Body of pancreas (tissue), 4 donors: ENCODE measurements around the gene TPMT. TPM values are rescaled to one million over a fixed set of nuclear protein-coding genes. Genes with fewer than 3 reads are reported as not detected.

Experiments
- ATAC-seq: fragments of 150-250 bp; one replicate; pipeline ENCODE4 v1.9.1; 2016
- DNase-seq, 4 donors: peaks; one replicate each; pipeline ENCODE4 v3.0.0-alpha.2; 2019
- H3K27ac ChIP-seq, 4 donors: fragments of 200-600 bp; sonication (generic); 1 replicate in 3 of 4; 2 replicates in 1 of 4; pipeline versions ENCODE4 v1.5.1 to v1.6.1; 2016 to 2019; ENCODE audit warnings: mild to moderate bottlenecking in 1 of 4, mixed read lengths in 1 of 4, moderate library complexity in 1 of 4
- H3K27me3 ChIP-seq, 2 donors: fragments of 200-600 bp; sonication (generic); one replicate each; pipeline ENCODE4 v1.6.0; 2016; ENCODE audit warnings: mild to moderate bottlenecking in 1 of 2
- H3K36me3 ChIP-seq, 2 donors: fragments of 200-600 bp; sonication (generic); replicated peaks in 1 of 2; 2 replicates each; pipeline ENCODE4 v1.5.1; 2016; ENCODE audit warnings: low read depth in 2 of 2; ENCODE audit not compliant: insufficient read depth in 1 of 2
- H3K4me1 ChIP-seq: fragments of 200-600 bp; sonication (generic); one replicate; pipeline ENCODE4 v1.6.0; 2016
- H3K4me3 ChIP-seq, 2 donors: fragments of 200-600 bp; sonication (generic); 1 replicate in 1 of 2; 2 replicates in 1 of 2; pipeline ENCODE4 v1.5.1; 2016 to 2019
- H3K9me3 ChIP-seq, 3 donors: fragments of 200-600 bp; sonication (generic); 1 replicate in 2 of 3; 2 replicates in 1 of 3; pipeline ENCODE4 v1.5.1; 2016
- CTCF ChIP-seq, 7 experiments: fragments of 450-650 bp in 4 of 7; fragments of 200-600 bp in 3 of 7; sonication (generic) in 3 of 7; IDR thresholded peaks; one replicate each; pipeline ENCODE4 v1.5.1; 2016 to 2019; ENCODE audit warnings: antibody characterized with exemption in 7 of 7
- POLR2A ChIP-seq, 3 donors: fragments of 450-650 bp; IDR thresholded peaks; one replicate each; pipeline ENCODE4 v1.6.1; 2016; ENCODE audit warnings: antibody characterized with exemption in 3 of 3, mild to moderate bottlenecking in 2 of 3
- WGBS, 2 donors: methylation state at CpG; one replicate each; pipeline ENCODE4 v1.1.5; 2017; 5-methylcytosine and 5-hydroxymethylcytosine counted together
- intact Hi-C: fragments of 100-400 bp; cut with DNase I; formaldehyde crosslinking; loops from one replicate; pipeline ENCODE4 v1.15.1; 2023
- total RNA-seq, 2 donors: library from RNA; depleted of rRNA; stranded (reverse); fragments of >200 nt; gene quantifications; one replicate each; pipeline ENCODE4 v1.1.0, GENCODE V29; 2016

TPMT gene
- total RNA-seq, 2 donors from 2014 or later, result 4.6 to 8.0 TPM

- intact Hi-C loops, result no loop called here
- WGBS, 2 donors, result 81% methylated on average over 11 of the region's 11 CpGs
- ATAC-seq (no peak), DNase-seq (no peak)
- no peak overlapping the region for H3K27ac ChIP-seq
- H3K4me1 ChIP-seq, result no peaks in the 10 kb centered on the region
- H3K36me3 ChIP-seq, result no peaks in the 10 kb centered on the region
- H3K4me3 ChIP-seq, result no peak overlapping the region
- no peaks in the 10 kb centered on the region for H3K9me3 ChIP-seq
- H3K27me3 ChIP-seq, result no peaks in the 10 kb centered on the region
- TF ChIP-seq POLR2A (IDR thresholded peaks at IDR 0.05) (no peak), CTCF (IDR thresholded peaks at IDR 0.05) (no peak)
Observed at GRCh38 chr6:18081025-18081668, 73.7 kb downstream of the TPMT start.

GRCh38 chr6:18080544-18080943 lies 74.3 kb downstream of the TPMT start:
- Histone ChIP-seq H3K4me1 (no peaks in the 10 kb centered on the region), H3K4me3 (no peak overlapping the region), H3K36me3 (no peaks in the 10 kb centered on the region), H3K9me3 (no peaks in the 10 kb centered on the region), H3K27me3 (no peaks in the 10 kb centered on the region), H3K27ac (no peak overlapping the region)
- DNase-seq (no peak), ATAC-seq (no peak)
- intact Hi-C loops, result no loop called here
- TF ChIP-seq POLR2A (IDR thresholded peaks at IDR 0.05), result no peak
- no peak for TF ChIP-seq CTCF (IDR thresholded peaks at IDR 0.05)
- 75 to 92% methylated on average over 3 to 4 of the region's 4 CpGs for WGBS, 2 donors

GRCh38 chr6:18078866-18079265 lies 76.0 kb downstream of the TPMT start:
- Histone ChIP-seq H3K27me3 (no peaks in the 10 kb centered on the region), H3K36me3 (no peaks in the 10 kb centered on the region), H3K4me1 (no peaks in the 10 kb centered on the region), H3K9me3 (peaks cover 0 to 4% (median 0%) of the 10 kb centered on the region in 3 donors), H3K27ac (no peak overlapping the region), H3K4me3 (no peak overlapping the region)
- intact Hi-C loops, result no loop called here
- TF ChIP-seq POLR2A (IDR thresholded peaks at IDR 0.05) (no peak), CTCF (IDR thresholded peaks at IDR 0.05) (no peak)
- WGBS, 2 donors, result 83 to 89% methylated on average over 3 of the region's 3 CpGs
- DNase-seq (no peak), ATAC-seq (no peak)

Other genes starting within 250 kb of the TPMT start
- gene KIF13A, start 167.4 kb downstream of the TPMT start, total RNA-seq, result 10 to 100 TPM; 13.2 to 17.1 TPM
- 1 to 10 TPM; 1.3 to 1.8 TPM for gene NHLRC1, start 32.4 kb downstream of the TPMT start, total RNA-seq
- gene KDM1B, start 345 bp upstream of the TPMT start, total RNA-seq, result 10 to 100 TPM in 1 of 2 donors, 1 to 10 TPM in 1; 4.6 to 12.7 TPM
- gene DEK, start 109.5 kb upstream of the TPMT start, total RNA-seq, result 10 to 100 TPM; 67.2 to 72.9 TPM
- gene RNF144B, start 232.3 kb upstream of the TPMT start, total RNA-seq, result 1 to 10 TPM; 4.0 to 5.4 TPM